Measurements from ENCODE around the gene TSPAN9.

The TSPAN9 gene

DNA sequence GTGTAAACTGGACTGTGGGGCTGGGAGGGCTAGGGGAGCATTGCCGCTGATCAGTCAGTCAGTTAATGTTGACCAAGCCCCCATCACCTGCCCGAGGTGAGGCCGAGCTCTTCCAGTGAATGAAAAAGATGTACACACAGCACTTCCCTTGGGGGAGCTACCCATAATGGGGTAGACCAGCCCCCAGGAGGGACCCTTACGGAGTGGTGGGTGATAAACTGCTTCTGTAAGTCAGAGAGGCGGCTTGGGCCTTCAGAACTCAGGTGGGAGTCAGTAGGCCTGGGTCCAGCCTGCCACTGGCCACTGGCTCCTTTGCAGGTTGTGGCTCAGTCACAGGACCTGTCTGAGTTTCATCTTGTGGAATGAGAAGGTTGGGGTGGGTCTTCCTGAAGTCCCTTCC, 43.5 kb downstream of the TSPAN9 start:
- H3K27ac ChIP-seq (replicated peaks): no peak overlapping the region
- no peak for DNase-seq (ENCODE audit: low read depth in 1 of 2, low spot score in 1 of 2)
- H3K27me3 ChIP-seq (ENCODE audit: insufficient read depth, poor library complexity, severe bottlenecking): peaks cover 51% of the 10 kb centered on the region
- TF ChIP-seq, protein P1, sequence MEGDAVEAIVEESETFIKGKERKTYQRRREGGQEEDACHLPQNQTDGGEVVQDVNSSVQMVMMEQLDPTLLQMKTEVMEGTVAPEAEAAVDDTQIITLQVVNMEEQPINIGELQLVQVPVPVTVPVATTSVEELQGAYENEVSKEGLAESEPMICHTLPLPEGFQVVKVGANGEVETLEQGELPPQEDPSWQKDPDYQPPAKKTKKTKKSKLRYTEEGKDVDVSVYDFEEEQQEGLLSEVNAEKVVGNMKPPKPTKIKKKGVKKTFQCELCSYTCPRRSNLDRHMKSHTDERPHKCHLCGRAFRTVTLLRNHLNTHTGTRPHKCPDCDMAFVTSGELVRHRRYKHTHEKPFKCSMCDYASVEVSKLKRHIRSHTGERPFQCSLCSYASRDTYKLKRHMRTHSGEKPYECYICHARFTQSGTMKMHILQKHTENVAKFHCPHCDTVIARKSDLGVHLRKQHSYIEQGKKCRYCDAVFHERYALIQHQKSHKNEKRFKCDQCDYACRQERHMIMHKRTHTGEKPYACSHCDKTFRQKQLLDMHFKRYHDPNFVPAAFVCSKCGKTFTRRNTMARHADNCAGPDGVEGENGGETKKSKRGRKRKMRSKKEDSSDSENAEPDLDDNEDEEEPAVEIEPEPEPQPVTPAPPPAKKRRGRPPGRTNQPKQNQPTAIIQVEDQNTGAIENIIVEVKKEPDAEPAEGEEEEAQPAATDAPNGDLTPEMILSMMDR (IDR thresholded peaks at IDR 0.05; ENCODE audit: insufficient read depth, low read length): no peak
- TF ChIP-seq SPI1 (IDR thresholded peaks at IDR 0.05; ENCODE audit: borderline replicate concordance, low read depth): no peak
- TF ChIP-seq, protein P2, sequence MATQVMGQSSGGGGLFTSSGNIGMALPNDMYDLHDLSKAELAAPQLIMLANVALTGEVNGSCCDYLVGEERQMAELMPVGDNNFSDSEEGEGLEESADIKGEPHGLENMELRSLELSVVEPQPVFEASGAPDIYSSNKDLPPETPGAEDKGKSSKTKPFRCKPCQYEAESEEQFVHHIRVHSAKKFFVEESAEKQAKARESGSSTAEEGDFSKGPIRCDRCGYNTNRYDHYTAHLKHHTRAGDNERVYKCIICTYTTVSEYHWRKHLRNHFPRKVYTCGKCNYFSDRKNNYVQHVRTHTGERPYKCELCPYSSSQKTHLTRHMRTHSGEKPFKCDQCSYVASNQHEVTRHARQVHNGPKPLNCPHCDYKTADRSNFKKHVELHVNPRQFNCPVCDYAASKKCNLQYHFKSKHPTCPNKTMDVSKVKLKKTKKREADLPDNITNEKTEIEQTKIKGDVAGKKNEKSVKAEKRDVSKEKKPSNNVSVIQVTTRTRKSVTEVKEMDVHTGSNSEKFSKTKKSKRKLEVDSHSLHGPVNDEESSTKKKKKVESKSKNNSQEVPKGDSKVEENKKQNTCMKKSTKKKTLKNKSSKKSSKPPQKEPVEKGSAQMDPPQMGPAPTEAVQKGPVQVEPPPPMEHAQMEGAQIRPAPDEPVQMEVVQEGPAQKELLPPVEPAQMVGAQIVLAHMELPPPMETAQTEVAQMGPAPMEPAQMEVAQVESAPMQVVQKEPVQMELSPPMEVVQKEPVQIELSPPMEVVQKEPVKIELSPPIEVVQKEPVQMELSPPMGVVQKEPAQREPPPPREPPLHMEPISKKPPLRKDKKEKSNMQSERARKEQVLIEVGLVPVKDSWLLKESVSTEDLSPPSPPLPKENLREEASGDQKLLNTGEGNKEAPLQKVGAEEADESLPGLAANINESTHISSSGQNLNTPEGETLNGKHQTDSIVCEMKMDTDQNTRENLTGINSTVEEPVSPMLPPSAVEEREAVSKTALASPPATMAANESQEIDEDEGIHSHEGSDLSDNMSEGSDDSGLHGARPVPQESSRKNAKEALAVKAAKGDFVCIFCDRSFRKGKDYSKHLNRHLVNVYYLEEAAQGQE (IDR thresholded peaks at IDR 0.05; ENCODE audit: insufficient replicate concordance, low read depth): no peak
- TF ChIP-seq POLR2AphosphoS5 (IDR thresholded peaks at IDR 0.05; ENCODE audit: low read depth): no peak
- no peak for TF ChIP-seq GABPA (IDR thresholded peaks at IDR 0.05; ENCODE audit: low read depth)
- H3K4me3 ChIP-seq (replicated peaks; ENCODE audit: insufficient read depth, low read length): no peak overlapping the region

DNA sequence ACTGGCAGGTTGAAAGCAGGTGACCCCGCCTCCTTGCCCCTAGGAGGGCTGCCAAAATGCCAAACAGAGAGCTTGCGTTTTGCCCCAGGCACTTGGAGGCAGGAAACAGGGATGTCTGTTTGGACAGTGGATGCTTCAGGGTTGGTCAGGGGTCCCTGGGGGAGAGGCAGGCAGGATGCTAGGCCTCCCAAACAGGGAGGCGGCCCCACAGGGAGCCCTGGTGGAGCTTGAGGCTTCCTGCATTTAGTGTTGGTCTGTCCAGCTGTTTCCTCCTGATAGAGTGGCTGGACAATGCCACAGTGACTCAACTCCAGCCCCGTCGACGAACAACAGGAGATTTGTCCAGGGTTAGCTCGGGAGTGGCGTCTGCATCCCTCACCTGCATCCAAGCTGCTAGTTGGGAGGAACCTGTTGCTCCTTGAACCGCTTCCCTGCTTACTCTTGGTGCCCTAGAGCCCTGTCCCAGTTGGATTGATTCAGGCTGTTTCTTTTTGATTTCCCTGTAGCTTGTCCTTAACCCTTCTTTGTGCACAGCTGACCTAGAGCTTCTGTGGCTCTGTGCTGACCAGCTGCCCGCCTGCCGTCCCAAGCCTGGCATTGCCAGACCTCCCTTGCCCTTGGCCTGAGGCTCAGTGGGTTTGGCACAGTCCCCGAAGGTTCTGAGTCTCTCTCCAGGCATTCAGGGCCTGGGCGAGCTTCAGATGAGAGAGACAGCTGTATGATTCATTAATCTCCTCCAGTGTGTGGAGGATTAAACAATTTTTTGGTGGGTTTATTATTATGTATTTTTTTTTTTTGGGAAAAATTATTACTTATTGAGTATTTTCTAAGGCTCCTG, 45.9 kb downstream of the TSPAN9 start:
- no peak overlapping the region for H3K4me3 ChIP-seq (replicated peaks; ENCODE audit: insufficient read depth, low read length)
- no peak overlapping the region for H3K27ac ChIP-seq (replicated peaks)
- DNase-seq (ENCODE audit: low read depth in 1 of 2, low spot score in 1 of 2): no peak
- H3K27me3 ChIP-seq (ENCODE audit: insufficient read depth, poor library complexity, severe bottlenecking): peaks cover 36% of the 10 kb centered on the region
- TF ChIP-seq GABPA (IDR thresholded peaks at IDR 0.05; ENCODE audit: low read depth): no peak

DNA sequence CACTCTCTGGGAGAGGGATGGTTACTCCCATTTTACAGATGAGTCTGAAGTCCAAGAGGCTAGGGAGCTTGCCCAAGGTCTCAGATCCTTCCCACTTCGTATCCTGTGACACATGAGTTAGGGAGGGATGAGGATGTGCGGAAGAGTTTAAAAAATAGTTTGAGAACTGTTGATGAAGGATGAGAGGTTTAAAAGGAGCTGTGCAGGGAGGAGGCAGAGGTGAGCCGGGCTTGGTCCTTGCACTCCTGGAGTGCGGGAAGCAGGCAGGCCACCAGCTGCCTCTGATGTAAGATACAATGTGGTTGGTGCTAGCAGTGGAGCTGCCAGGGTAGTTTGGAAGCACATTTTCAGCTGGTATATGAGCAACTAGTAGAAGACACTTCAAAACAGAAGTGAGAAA, 46.5 kb downstream of the TSPAN9 start:
- no peak for DNase-seq (ENCODE audit: low read depth in 1 of 2, low spot score in 1 of 2)
- Histone ChIP-seq H3K27ac (replicated peaks) (no peak overlapping the region), H3K27me3 (ENCODE audit: insufficient read depth, poor library complexity, severe bottlenecking) (peaks cover 32% of the 10 kb centered on the region), H3K4me3 (replicated peaks; ENCODE audit: insufficient read depth, low read length) (no peak overlapping the region)
- TF ChIP-seq, protein P2 (IDR thresholded peaks at IDR 0.05; ENCODE audit: insufficient replicate concordance, low read depth): no peak
- TF ChIP-seq SPI1 (IDR thresholded peaks at IDR 0.05; ENCODE audit: borderline replicate concordance, low read depth): no peak
- TF ChIP-seq POLR2AphosphoS5 (IDR thresholded peaks at IDR 0.05; ENCODE audit: low read depth): no peak
- no peak for TF ChIP-seq GABPA (IDR thresholded peaks at IDR 0.05; ENCODE audit: low read depth)

DNA sequence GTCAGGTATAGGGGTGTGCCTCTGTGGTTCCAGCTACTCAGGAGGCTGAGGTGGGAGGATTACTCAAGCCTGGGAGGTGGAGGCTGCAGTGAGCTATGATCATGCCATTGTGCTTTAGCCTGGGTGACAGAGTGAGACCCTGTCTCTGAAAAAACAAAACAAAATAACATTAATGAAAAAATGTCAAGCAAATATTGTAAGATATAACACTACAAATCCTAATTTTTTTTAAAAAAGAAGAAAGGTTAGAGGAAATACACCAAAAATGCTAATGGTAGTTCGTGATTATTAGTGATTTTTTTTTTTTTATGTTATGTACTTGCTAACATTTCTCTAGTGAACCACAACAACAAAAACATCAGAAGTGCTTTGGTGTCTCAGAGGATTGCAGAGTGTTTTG, 47.7 kb downstream of the TSPAN9 start:
- Histone ChIP-seq H3K27me3 (ENCODE audit: insufficient read depth, poor library complexity, severe bottlenecking) (peaks cover 23% of the 10 kb centered on the region), H3K27ac (replicated peaks) (no peak overlapping the region), H3K4me3 (replicated peaks; ENCODE audit: insufficient read depth, low read length) (no peak overlapping the region)
- TF ChIP-seq, protein P2 (IDR thresholded peaks at IDR 0.05; ENCODE audit: insufficient replicate concordance, low read depth): no peak
- no peak for TF ChIP-seq POLR2AphosphoS5 (IDR thresholded peaks at IDR 0.05; ENCODE audit: low read depth)
- TF ChIP-seq, protein P1 (IDR thresholded peaks at IDR 0.05; ENCODE audit: insufficient read depth, low read length): no peak
- TF ChIP-seq SPI1 (IDR thresholded peaks at IDR 0.05; ENCODE audit: borderline replicate concordance, low read depth): no peak
- DNase-seq (ENCODE audit: low read depth in 1 of 2, low spot score in 1 of 2): no peak
